Effector memory CD4-positive, alpha-beta T cell (primary cell): ENCODE results near the gene PLEKHM1.

ENCODE experiments used
- DNase-seq, 3 donors: peaks; one replicate each; pipeline ENCODE4 v3.0.0-alpha.2; 2020
- H3K27ac ChIP-seq: 2 replicates; pipeline ENCODE4 v1.7.0; 2013; ENCODE audit warnings: mild to moderate bottlenecking, low read length, moderate library complexity; ENCODE audit not compliant: insufficient read depth, poor library complexity, severe bottlenecking
- H3K27me3 ChIP-seq: replicated peaks from 2 replicates; pipeline ENCODE4 v1.7.0; 2013; ENCODE audit warnings: mild to moderate bottlenecking, low read length; ENCODE audit not compliant: insufficient read depth, control insufficient read depth, poor library complexity, severe bottlenecking
- H3K36me3 ChIP-seq: 2 replicates; pipeline ENCODE4 v1.7.0; 2013; ENCODE audit warnings: mild to moderate bottlenecking, low read length, moderate library complexity; ENCODE audit not compliant: control insufficient read depth, insufficient read depth
- H3K4me1 ChIP-seq: 2 replicates; pipeline ENCODE4 v1.7.0; 2013; ENCODE audit warnings: low read length, mild to moderate bottlenecking; ENCODE audit not compliant: control insufficient read depth, insufficient read depth, poor library complexity, severe bottlenecking
- H3K4me3 ChIP-seq: 2 replicates; pipeline ENCODE4 v1.7.0; 2013; ENCODE audit warnings: low read length, low read depth, mild to moderate bottlenecking; ENCODE audit not compliant: insufficient read depth, poor library complexity, severe bottlenecking
- H3K9me3 ChIP-seq: 2 replicates; pipeline ENCODE4 v1.7.0; 2013; ENCODE audit warnings: mild to moderate bottlenecking, low read length, moderate library complexity; ENCODE audit not compliant: control insufficient read depth

The PLEKHM1 gene

DNA sequence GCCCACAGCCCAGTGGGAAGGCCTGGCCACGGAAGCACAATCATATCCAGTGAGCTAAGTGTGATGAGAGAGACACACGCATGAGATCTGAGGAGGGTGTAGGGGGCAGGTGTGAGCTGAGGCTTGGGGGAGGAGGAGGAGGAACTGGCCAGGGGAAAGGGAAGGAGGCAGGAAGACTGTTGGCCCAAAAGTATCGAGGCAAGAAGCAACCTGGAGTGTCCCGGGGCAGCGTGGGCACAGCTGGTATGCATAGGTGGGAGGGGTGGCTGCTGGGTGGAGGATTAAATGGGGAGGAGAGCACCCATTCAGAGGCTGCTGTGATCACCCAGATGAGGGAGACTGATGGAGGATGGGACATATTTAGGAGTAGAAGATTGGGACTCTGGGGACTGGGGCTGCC lies 99.2 kb downstream of the PLEKHM1 start:
- Histone ChIP-seq H3K27ac (no peak overlapping the region), H3K27me3 (no peaks in the 10 kb centered on the region)

GRCh38 chr17:45389354-45389753 lies 101.2 kb downstream of the PLEKHM1 start:
- DNase-seq, result no peak
- H3K4me1 ChIP-seq, result no peaks in the 10 kb centered on the region
- no peaks in the 10 kb centered on the region for H3K27me3 ChIP-seq
- H3K27ac ChIP-seq, result no peak overlapping the region
- H3K9me3 ChIP-seq, result no peaks in the 10 kb centered on the region
- peaks cover 4% of the 10 kb centered on the region for H3K36me3 ChIP-seq
- H3K4me3 ChIP-seq, result no peak overlapping the region

More for the DNA sequence above, 99.2 kb downstream of the PLEKHM1 start:
- Histone ChIP-seq H3K9me3 (no peaks in the 10 kb centered on the region), H3K36me3 (peaks cover 23% of the 10 kb centered on the region), H3K4me3 (no peak overlapping the region), H3K4me1 (no peaks in the 10 kb centered on the region)
- no peak for DNase-seq

DNA sequence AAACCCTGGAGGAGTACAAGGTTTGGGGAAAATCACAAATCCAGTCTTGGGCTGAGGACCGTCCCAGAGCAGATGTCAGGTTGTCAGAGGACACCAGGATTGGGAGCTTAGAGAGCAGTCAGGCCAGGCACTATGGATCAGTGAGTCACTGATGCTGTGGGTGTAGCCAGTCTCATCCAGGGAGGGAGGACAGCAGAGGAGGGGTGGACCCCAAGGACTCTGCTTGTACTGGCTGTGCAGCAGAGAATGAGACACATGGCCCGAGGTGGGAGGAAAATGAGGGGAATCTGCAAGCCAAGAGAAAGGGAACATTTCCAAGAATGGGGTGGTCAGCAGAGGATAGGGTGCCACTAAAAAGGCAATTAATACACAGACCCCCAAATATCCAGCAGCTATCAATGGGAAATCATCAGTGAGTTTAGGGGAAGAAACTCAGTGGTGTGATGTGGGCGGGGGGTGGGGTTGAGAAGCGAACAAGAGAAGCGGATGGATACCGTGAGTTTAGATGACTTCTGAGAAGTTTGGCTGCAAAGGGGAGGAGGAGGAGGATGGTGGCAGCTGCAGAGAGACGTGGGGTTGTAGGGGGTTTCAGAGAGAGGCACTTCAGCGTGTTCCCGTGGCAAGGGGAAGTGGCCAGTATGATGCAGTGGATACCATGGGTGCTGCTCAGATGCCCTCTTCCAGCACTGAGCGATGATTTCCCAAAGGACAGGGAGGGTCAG lies 101.8 kb downstream of the PLEKHM1 start:
- H3K27me3 ChIP-seq, result no peaks in the 10 kb centered on the region
- H3K36me3 ChIP-seq, result no peaks in the 10 kb centered on the region
- no peak overlapping the region for H3K4me3 ChIP-seq
- no peak for DNase-seq
- no peaks in the 10 kb centered on the region for H3K9me3 ChIP-seq
- H3K4me1 ChIP-seq, result no peaks in the 10 kb centered on the region
- H3K27ac ChIP-seq, result no peak overlapping the region

DNA sequence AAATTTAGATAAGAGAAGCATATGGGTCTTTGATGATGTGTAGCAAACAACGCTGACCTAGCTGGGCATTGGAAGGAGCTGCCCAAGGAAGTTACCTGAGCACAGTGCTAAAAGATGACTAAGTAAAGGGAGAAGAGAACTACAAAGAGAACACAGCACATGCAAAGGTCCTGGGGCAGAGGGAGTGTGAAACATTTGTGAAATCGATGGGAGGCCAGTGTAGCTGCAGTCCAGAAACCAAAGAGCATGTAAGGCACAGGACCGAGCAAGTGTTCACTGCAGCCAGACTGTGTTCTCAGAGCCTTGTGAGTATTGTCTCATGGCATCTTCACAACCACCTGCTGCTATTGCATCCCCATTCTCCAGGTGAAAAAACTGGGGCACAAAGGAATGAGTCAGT lies 102.8 kb downstream of the PLEKHM1 start:
- H3K36me3 ChIP-seq, result no peaks in the 10 kb centered on the region
- no peak overlapping the region for H3K27ac ChIP-seq
- DNase-seq, result no peak
- H3K27me3 ChIP-seq, result no peaks in the 10 kb centered on the region
- H3K4me3 ChIP-seq, result no peak overlapping the region
- H3K4me1 ChIP-seq, result no peaks in the 10 kb centered on the region
- no peaks in the 10 kb centered on the region for H3K9me3 ChIP-seq

- H3K27me3 ChIP-seq, result no peaks in the 10 kb centered on the region
- no peaks in the 10 kb centered on the region for H3K4me1 ChIP-seq
- H3K9me3 ChIP-seq, result no peaks in the 10 kb centered on the region
- H3K4me3 ChIP-seq, result no peak overlapping the region
- no peak for DNase-seq
- no peaks in the 10 kb centered on the region for H3K36me3 ChIP-seq
- no peak overlapping the region for H3K27ac ChIP-seq
These were observed 104.3 kb downstream of the PLEKHM1 start for GRCh38 chr17:45386178-45386577.
